ENCODE measurements around the gene TMEM53. TPM values are rescaled to one million over a fixed set of nuclear protein-coding genes. Genes with fewer than 3 reads are reported as not detected.

The TMEM53 gene
- total RNA-seq, 1 donor from 2014 or later, result 3.8 TPM

- DNase-seq (ENCODE audit: low read depth in 2 of 2), result no peak
These were observed 67.5 kb downstream of the TMEM53 start for GRCh38 chr1:44606701-44607281.

DNA sequence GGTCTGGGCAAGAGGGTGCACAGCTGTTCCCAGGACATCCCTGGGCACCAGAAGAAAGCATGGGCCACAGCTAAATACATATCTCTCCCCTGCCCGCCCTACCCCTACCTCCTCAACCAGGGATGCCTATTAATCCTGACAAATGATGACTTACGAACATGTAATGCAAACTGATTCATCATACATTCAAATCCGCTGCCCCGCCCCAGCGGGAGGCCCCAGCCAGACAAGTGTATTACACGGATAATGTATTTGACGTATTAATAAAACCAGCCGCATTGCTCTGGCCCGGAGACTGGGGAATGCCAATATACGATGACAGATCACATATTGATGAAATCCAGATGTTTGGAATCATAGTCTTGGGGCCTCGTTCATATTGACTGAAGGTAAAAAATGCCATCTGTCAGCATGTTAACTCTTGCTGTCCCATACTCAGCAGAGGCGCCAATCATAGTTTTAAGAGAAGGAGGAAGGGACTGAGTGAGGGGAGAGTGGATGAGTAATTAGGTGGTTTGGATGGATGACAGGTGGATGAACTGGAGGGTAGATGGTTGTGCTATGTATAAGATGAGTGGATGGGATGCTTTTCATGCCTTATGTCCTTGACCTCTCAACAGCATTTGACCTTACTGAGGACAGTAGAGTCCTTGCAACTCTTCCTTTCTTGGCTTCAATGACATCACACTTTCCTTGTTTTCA lies 68.2 kb downstream of the TMEM53 start:
- DNase-seq (ENCODE audit: low read depth in 2 of 2), result no peak

DNA sequence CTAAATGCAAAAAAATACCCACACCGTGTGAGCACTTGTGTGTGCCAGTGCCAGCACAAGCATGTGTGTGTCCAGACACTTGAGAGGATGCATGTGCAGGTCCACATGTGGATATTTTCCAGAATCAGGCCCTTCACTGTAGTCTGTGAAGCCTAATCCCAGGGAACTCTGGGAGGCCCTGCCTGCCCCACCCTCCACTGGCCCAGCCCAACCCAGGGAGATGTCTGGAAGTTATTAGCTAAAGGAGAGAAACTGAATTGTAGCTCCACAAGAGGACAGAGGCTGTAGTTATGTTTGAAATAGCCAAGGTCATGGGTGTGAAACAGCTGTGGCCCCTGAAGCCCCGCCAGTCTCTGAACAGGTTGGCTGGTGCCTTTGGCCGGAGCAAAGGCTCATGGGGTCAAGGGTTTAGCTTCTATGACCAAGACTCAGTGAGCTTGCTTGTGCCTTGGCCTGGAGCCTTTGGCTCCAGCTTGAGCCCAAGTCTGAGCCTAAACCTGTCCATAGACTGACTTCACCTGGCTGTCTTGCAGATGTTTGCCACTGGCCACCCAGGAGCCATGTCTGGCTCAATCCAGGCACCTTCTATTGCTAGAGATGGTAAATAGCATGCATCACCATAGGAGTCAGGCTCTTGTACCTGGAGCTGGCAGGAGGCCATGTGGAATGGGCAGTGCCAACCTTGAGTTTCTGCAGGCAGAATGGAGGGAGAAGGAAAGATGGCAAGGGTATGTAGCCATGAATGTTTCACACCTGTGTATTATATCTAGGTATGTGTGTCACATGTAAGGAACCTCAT lies 69.9 kb downstream of the TMEM53 start:
- no peak for DNase-seq (ENCODE audit: low read depth in 2 of 2)

DNA sequence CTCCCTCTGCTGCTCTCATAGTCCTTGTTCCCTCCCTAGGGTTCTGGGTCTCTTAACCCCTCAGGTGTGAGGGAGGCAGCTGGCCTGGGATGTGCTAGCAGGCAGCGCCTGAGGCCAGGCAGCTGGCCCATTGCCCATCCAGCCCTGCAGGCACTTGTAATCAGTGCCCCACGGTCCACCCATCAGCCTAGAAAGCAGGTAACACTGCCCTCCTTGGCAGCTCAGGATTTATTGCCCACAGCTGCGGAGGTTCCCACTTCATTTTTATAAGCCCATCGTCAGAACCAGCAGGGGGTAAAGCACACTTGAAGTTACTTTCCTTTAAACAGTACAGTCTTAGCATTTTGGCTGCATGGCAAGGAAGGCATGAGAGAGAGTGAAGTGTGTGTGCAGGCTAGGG lies 70.6 kb downstream of the TMEM53 start:
- no peak for DNase-seq (ENCODE audit: low read depth in 2 of 2)

Other genes with a start within 250 kb of the TMEM53 start
- under 0.01 TPM in 1 of 2 replicates, not detected in the other for gene ARMH1, start 233 bp upstream of the TMEM53 start, total RNA-seq
- gene RNU5D-1, start 56.7 kb upstream of the TMEM53 start, total RNA-seq, result not detected in 2 replicates
- 3.6 and 13.3 TPM in 2 replicates for gene KIF2C, start 65.4 kb upstream of the TMEM53 start, total RNA-seq
- 1,295 and 1,557 TPM in 2 replicates for gene RPS8, start 101.1 kb upstream of the TMEM53 start, total RNA-seq
- under 0.01 TPM in 1 of 2 replicates, not detected in the other for gene BEST4, start 113.7 kb upstream of the TMEM53 start, total RNA-seq
- gene PLK3, start 125.9 kb upstream of the TMEM53 start, total RNA-seq, result 10.0 and 22.4 TPM in 2 replicates
- under 0.01 and 0.40 TPM in 2 replicates for gene DYNLT4, start 132.9 kb upstream of the TMEM53 start, total RNA-seq
- 4.4 and 6.0 TPM in 2 replicates for gene BTBD19, start 134.0 kb upstream of the TMEM53 start, total RNA-seq
- gene PTCH2, start 168.8 kb upstream of the TMEM53 start, total RNA-seq, result under 0.01 TPM in 2 replicates